Upper lobe of right lung (tissue), 1 donor: ENCODE data around the gene XPR1. TPM values are rescaled to one million over a fixed set of nuclear protein-coding genes. Genes with fewer than 3 reads are reported as not detected.

Experiments used
- ATAC-seq: fragments of 200-7000 bp; cut with Tn5 transposase; one replicate; pipeline ENCODE4 v1.9.1; 2020; ENCODE audit warnings: mild to moderate bottlenecking, moderate library complexity
- DNase-seq: peaks from one replicate; pipeline ENCODE4 v3.0.0-alpha.2; 2020
- H3K27ac ChIP-seq: fragments of 200-600 bp; one replicate; pipeline ENCODE4 v1.8.0; 2022
- H3K27me3 ChIP-seq: fragments of 200-600 bp; one replicate; pipeline ENCODE4 v1.8.0; 2022; ENCODE audit warnings: mild to moderate bottlenecking
- H3K36me3 ChIP-seq: fragments of 200-600 bp; one replicate; pipeline ENCODE4 v1.8.0; 2022
- H3K4me1 ChIP-seq: fragments of 200-600 bp; one replicate; pipeline ENCODE4 v1.8.0; 2022
- H3K4me3 ChIP-seq: fragments of 200-600 bp; one replicate; pipeline ENCODE4 v1.8.0; 2022; ENCODE audit warnings: mild to moderate bottlenecking
- H3K9me3 ChIP-seq: fragments of 200-600 bp; one replicate; pipeline ENCODE4 v1.8.0; 2022
- intact Hi-C: fragments of 100-400 bp; cut with DNase I; formaldehyde crosslinking; loops from one replicate; pipeline ENCODE4 v1.11.0; 2022
- total RNA-seq: library from RNA; stranded (reverse); fragmentation: NEBNext Ultra II Directional; extraction: Animal tissue kit (Norgen Biotek cat#: 25700); gene quantifications from one replicate; pipeline ENCODE4 v1.2.1, GENCODE V29; 2021
- TF ChIP-seq, protein P1 (sequence below): fragments of 200-600 bp; IDR thresholded peaks from one replicate; pipeline ENCODE4 v1.8.0; 2022; ENCODE audit warnings: antibody characterized with exemption
- donor health status: DM: no; HTN: yes; CAD: no; lungs with severe emphysema.

Gene XPR1
- total RNA-seq, 1 donor from 2014 or later, result 23.5 TPM

DNA sequence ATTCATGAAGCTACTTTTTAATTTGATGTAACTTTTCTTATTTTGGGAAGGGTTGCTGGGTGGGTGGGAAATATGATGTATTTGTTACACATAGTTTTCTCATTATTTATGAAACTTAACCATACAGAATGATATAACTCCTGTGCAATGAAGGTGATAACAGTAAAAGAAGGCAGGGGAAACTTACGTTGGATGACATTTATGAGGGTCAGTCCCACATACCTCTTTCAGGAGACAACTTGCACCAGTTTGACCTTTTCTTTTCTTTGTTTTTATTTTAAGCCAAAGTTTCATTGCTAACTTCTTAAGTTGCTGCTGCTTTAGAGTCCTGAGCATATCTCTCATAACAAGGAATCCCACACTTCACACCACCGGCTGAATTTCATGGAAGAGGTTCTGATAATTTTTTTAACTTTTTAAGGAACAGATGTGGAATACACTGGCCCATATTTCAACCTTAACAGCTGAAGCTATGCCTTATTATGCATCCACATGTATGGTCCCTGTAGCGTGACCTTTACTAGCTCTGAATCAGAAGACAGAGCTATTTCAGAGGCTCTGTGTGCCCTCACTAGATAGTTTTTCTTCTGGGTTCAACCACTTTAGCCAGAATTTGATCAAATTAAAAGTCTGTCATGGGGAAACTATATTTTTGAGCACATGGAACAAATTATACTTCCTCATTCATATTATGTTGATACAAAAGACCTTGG is 252.9 kb downstream of the XPR1 start:
- Histone ChIP-seq H3K27me3 (no peaks in the 10 kb centered on the region), H3K36me3 (peaks cover 18% of the 10 kb centered on the region), H3K4me3 (no peak overlapping the region), H3K9me3 (no peaks in the 10 kb centered on the region), H3K27ac (no peak overlapping the region), H3K4me1 (no peaks in the 10 kb centered on the region)
- ATAC-seq (no peak), DNase-seq (no peak)
- intact Hi-C loops, result loop anchor here (10.0 kb wide), 1 partner anchor 280 kb away; no protein-coding TSS in a partner anchor
- TF ChIP-seq, protein P1, sequence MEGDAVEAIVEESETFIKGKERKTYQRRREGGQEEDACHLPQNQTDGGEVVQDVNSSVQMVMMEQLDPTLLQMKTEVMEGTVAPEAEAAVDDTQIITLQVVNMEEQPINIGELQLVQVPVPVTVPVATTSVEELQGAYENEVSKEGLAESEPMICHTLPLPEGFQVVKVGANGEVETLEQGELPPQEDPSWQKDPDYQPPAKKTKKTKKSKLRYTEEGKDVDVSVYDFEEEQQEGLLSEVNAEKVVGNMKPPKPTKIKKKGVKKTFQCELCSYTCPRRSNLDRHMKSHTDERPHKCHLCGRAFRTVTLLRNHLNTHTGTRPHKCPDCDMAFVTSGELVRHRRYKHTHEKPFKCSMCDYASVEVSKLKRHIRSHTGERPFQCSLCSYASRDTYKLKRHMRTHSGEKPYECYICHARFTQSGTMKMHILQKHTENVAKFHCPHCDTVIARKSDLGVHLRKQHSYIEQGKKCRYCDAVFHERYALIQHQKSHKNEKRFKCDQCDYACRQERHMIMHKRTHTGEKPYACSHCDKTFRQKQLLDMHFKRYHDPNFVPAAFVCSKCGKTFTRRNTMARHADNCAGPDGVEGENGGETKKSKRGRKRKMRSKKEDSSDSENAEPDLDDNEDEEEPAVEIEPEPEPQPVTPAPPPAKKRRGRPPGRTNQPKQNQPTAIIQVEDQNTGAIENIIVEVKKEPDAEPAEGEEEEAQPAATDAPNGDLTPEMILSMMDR, result no peak

DNA sequence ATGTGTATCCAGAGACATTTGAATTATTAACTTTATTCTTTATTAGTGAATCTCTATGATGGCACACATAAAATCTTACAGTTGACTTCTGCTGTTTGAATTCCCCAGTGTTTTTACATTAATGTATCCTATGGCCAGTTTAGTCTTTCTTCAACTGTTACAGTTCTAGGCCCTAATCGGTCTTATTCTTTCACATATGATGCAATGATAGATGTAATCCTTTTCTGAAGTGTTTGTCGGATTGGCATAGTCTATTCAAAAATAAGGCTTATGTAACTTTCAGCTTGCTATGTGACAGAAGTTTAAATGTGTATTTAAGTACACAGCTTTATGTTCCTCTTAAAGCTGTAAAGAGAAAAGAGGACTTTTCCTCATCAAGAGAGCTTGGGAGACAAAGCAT is 254.5 kb downstream of the XPR1 start:
- H3K4me1 ChIP-seq, result no peaks in the 10 kb centered on the region
- H3K27ac ChIP-seq, result no peak overlapping the region
- intact Hi-C loops, result loop anchor here (10.0 kb wide), 1 partner anchor 278 kb away; no protein-coding TSS in a partner anchor
- no peak for DNase-seq
- H3K9me3 ChIP-seq, result no peaks in the 10 kb centered on the region
- no peaks in the 10 kb centered on the region for H3K27me3 ChIP-seq
- no peak overlapping the region for H3K4me3 ChIP-seq
- no peak for ATAC-seq
- H3K36me3 ChIP-seq, result peaks cover 18% of the 10 kb centered on the region
- TF ChIP-seq, protein P1, result no peak

DNA sequence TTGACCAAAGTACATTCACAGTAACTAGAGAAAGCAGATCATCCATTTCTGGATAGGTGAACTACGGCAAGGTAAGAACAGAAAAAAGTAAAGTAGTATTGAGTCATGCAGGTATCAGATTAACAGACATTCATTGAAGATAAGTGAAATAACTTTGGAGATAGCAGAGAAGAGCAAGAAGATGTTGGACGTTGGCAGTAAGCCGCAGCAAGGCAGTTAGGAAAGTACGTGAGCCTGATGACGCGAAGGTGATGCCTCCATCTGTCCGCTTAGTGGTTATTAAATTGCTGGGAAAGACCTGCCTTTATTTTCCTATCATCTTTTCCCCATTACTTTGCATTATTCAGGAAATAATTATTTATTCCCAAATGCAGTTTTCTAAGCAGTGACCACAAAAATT is 256.0 kb downstream of the XPR1 start:
- no peaks in the 10 kb centered on the region for H3K27me3 ChIP-seq
- ATAC-seq, result no peak
- no peaks in the 10 kb centered on the region for H3K9me3 ChIP-seq

DNA sequence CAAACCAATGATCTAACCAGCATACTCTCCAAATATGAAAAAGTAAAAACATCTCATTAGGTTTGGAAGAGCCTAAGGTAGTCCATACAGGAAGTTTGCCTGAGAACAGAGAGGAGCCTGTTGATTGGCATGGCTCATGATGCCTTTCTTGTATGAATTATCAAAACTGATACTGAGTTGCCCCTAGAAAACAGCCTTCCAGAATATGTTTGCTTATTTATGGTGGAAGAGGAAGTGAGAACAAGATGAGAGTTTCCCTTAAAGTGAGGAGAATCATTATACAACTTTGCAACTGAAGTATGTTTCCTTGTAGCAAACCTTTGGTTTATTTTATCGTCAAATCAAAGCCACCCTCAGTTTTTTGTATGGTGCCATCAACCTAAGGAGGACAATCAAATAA is 257.0 kb downstream of the XPR1 start:
- Histone ChIP-seq H3K4me1 (no peaks in the 10 kb centered on the region), H3K9me3 (no peaks in the 10 kb centered on the region), H3K36me3 (peaks cover 12% of the 10 kb centered on the region), H3K4me3 (no peak overlapping the region), H3K27me3 (no peaks in the 10 kb centered on the region), H3K27ac (no peak overlapping the region)
- TF ChIP-seq, protein P1, result no peak
- DNase-seq, result no peak
- intact Hi-C loops, result loop anchor here (10.0 kb wide), 1 partner anchor 276 kb away; no protein-coding TSS in a partner anchor
- ATAC-seq, result no peak

More for the DNA sequence above, 256.0 kb downstream of the XPR1 start:
- no peak for DNase-seq
- intact Hi-C loops, result loop anchor here (10.0 kb wide), 1 partner anchor 277 kb away; no protein-coding TSS in a partner anchor
- peaks cover 14% of the 10 kb centered on the region for H3K36me3 ChIP-seq
- TF ChIP-seq, protein P1, result no peak
- H3K4me1 ChIP-seq, result no peaks in the 10 kb centered on the region
- no peak overlapping the region for H3K27ac ChIP-seq
- no peak overlapping the region for H3K4me3 ChIP-seq

DNA sequence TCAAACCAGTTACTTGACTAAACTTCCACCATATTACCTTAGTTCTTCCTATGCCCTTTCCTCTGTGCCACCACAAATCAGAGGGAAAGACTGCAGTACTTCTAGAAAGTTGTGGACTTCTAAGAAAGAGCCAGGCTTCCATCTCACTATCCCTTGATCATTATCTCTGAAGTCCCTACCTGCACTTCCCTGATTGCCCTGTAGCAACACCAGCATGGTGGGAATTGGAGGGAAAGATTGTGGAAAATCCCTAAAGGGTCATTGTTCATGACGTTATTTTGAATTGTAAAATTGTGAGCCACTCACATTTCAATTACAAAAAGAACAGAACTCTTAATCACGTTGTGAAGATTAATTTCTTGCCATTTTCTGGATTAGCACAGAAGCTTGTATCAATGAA is 257.5 kb downstream of the XPR1 start:
- no peak for DNase-seq
- Histone ChIP-seq H3K4me3 (no peak overlapping the region), H3K36me3 (peaks cover 7% of the 10 kb centered on the region), H3K4me1 (no peaks in the 10 kb centered on the region), H3K27ac (no peak overlapping the region), H3K9me3 (no peaks in the 10 kb centered on the region), H3K27me3 (no peaks in the 10 kb centered on the region)
- intact Hi-C loops, result loop anchor here (10.0 kb wide), 1 partner anchor 275 kb away; no protein-coding TSS in a partner anchor
- TF ChIP-seq, protein P1, result no peak
- ATAC-seq, result no peak
